HG03097 (cell line): ENCODE results near the gene ERC2.
"Not testable (repeated sequence)": the region's sequence is repeated elsewhere in the genome, so short reads cannot be mapped to it uniquely, and the experiment has no call there.

Source experiments
- ATAC-seq: cut with Tn5 transposase; IDR thresholded peaks from one replicate; pipeline ENCODE4 v1.9.1; 2021; ENCODE audit not compliant: unreplicated experiment, low FRiP score

The ERC2 gene

GRCh38 chr3:56094170-56094569 is 374.1 kb downstream of the ERC2 start:
- ATAC-seq: no peak

- ATAC-seq: no peak
These were observed 378.5 kb downstream of the ERC2 start for GRCh38 chr3:56089739-56090138.

- ATAC-seq: no peak
These were observed 380.7 kb downstream of the ERC2 start for GRCh38 chr3:56087451-56088053.

GRCh38 chr3:56086355-56086754 is 381.9 kb downstream of the ERC2 start:
- no peak for ATAC-seq

GRCh38 chr3:56081246-56081645 is 387.0 kb downstream of the ERC2 start:
- no peak for ATAC-seq

- ATAC-seq: no peak
These were observed 391.5 kb downstream of the ERC2 start for GRCh38 chr3:56076746-56077145.

- ATAC-seq: no peak
These were observed 393.2 kb downstream of the ERC2 start for GRCh38 chr3:56075089-56075488.

GRCh38 chr3:56069766-56070165 is 398.5 kb downstream of the ERC2 start:
- ATAC-seq: no peak

GRCh38 chr3:56066405-56066804 is 401.9 kb downstream of the ERC2 start:
- not testable (repeated sequence) for ATAC-seq

- ATAC-seq: no peak
These were observed 403.6 kb downstream of the ERC2 start for GRCh38 chr3:56064684-56065083.

GRCh38 chr3:56061279-56061626 is 407.0 kb downstream of the ERC2 start:
- ATAC-seq: no peak

- no peak for ATAC-seq
These were observed 407.6 kb downstream of the ERC2 start for GRCh38 chr3:56060521-56061278.

GRCh38 chr3:56059731-56060130 is 408.5 kb downstream of the ERC2 start:
- ATAC-seq: no peak

GRCh38 chr3:56055951-56056350 is 412.3 kb downstream of the ERC2 start:
- ATAC-seq: no peak

GRCh38 chr3:56055546-56055945 is 412.7 kb downstream of the ERC2 start:
- no peak for ATAC-seq

GRCh38 chr3:56054844-56055243 is 413.4 kb downstream of the ERC2 start:
- no peak for ATAC-seq

- no peak for ATAC-seq
These were observed 414.5 kb downstream of the ERC2 start for GRCh38 chr3:56053727-56054126.

GRCh38 chr3:56052188-56052587 is 416.1 kb downstream of the ERC2 start:
- ATAC-seq: no peak

- no peak for ATAC-seq
These were observed 417.2 kb downstream of the ERC2 start for GRCh38 chr3:56051052-56051451.

- no peak for ATAC-seq
These were observed 419.3 kb downstream of the ERC2 start for GRCh38 chr3:56048946-56049345.

GRCh38 chr3:56048331-56048730 is 419.9 kb downstream of the ERC2 start:
- no peak for ATAC-seq

GRCh38 chr3:56042326-56042951 is 425.8 kb downstream of the ERC2 start:
- no peak for ATAC-seq
